Measurements from ENCODE around the gene A3GALT2.

The A3GALT2 gene

DNA sequence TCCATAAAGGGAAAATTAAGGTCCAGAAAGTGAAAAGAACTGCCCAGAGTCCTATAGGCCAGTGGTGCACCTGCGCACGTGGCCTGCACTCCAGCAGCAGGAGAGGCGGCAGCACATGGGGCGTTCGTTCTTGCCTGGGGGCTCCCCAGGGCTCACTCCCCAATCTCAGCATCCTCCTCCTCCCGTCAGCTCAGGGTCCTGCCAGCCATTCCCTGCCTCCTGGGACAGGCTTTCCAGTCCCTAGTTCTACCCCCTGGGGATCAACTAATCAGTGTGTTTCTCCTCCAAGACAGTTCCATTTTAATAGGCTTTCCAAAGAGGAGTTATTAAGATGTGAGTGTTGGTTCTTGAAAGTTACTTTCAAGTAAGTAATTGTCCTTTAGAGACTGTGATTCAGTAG is 1.2 kb upstream of the A3GALT2 start:
- CTCF ChIA-PET = interaction anchor here (2.5 kb wide), 1 partner anchor 26 kb away, joined by 9 read pairs; no protein-coding TSS in a partner anchor
- TF ChIP-seq, protein P1, sequence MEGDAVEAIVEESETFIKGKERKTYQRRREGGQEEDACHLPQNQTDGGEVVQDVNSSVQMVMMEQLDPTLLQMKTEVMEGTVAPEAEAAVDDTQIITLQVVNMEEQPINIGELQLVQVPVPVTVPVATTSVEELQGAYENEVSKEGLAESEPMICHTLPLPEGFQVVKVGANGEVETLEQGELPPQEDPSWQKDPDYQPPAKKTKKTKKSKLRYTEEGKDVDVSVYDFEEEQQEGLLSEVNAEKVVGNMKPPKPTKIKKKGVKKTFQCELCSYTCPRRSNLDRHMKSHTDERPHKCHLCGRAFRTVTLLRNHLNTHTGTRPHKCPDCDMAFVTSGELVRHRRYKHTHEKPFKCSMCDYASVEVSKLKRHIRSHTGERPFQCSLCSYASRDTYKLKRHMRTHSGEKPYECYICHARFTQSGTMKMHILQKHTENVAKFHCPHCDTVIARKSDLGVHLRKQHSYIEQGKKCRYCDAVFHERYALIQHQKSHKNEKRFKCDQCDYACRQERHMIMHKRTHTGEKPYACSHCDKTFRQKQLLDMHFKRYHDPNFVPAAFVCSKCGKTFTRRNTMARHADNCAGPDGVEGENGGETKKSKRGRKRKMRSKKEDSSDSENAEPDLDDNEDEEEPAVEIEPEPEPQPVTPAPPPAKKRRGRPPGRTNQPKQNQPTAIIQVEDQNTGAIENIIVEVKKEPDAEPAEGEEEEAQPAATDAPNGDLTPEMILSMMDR (IDR thresholded peaks at IDR 0.05; ENCODE audit: control extremely low read depth, extremely low read depth, low read depth, missing control alignments) = no peak
- POLR2A ChIA-PET = no interaction called here
- no peak for DNase-seq (ENCODE audit: extremely low spot score)

DNA sequence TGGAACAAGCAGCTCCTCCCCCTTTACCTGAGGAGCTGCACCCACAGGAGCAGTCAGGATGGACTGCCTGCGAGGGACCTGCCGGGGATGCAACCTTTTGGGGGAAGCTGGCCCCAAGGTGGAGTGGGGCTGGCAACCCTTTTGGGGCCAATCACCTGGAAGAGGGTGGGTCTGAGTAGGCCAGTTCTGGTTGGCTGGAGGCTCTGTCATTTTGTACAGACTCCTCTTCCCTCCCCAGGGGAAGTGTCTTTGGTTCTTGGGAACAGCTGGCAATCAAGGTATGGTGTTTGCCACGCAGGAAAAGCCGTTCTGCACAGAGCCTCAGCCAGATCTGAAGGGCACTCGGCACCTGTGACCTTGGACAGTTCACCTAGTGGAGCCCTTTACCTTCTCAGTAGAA is 280 bp upstream of the A3GALT2 start:
- ChIA-PET CTCF (interaction anchor here (1.5 to 2.5 kb wide), 2 partner anchors 10 to 26 kb away, joined by 3 to 9 read pairs; no protein-coding TSS in a partner anchor), POLR2A (no interaction called here)
- TF ChIP-seq, protein P1 (IDR thresholded peaks at IDR 0.05; ENCODE audit: control extremely low read depth, extremely low read depth, low read depth, missing control alignments) = no peak
- no peak for DNase-seq (ENCODE audit: extremely low spot score)

DNA sequence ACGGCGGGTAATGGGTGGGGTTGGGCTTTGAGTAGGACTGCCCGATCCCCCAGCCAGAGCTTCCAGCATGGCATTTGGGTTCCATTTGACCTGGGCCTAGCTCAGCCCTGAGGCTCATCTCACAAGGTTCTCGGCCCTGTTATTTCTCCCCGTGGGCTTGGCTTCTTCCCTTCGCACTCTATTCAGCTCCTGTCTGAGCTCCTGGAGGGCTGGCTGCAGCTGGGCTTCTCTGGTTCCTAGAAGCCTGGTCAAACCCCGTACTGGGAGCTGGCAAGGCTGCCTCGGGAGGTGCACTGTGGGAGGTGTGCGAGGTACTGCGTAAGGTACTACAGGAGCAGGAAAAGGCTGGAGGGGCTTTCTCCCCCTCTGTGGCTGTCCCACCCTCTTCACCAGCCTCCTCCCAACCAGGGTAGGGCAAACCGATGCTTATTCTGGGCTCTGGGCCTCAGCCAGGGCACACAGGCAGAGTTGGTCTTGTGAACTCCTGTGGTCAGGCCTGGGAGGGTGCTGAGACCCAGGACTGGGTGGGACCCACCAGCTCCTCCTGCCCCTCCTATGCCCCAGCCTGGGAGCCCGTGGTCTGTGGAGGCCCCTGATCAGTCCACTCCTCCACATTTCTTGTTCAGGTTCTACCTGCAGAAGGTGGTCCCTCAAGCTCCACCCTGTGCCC is 814 bp downstream of the A3GALT2 start:
- ChIA-PET CTCF (interaction anchor here (1.5 to 2.5 kb wide), 2 partner anchors 11 to 24 kb away, joined by 3 to 9 read pairs; no protein-coding TSS in a partner anchor), POLR2A (no interaction called here)
- TF ChIP-seq, protein P1 (IDR thresholded peaks at IDR 0.05; ENCODE audit: control extremely low read depth, extremely low read depth, low read depth, missing control alignments) = no peak

DNA sequence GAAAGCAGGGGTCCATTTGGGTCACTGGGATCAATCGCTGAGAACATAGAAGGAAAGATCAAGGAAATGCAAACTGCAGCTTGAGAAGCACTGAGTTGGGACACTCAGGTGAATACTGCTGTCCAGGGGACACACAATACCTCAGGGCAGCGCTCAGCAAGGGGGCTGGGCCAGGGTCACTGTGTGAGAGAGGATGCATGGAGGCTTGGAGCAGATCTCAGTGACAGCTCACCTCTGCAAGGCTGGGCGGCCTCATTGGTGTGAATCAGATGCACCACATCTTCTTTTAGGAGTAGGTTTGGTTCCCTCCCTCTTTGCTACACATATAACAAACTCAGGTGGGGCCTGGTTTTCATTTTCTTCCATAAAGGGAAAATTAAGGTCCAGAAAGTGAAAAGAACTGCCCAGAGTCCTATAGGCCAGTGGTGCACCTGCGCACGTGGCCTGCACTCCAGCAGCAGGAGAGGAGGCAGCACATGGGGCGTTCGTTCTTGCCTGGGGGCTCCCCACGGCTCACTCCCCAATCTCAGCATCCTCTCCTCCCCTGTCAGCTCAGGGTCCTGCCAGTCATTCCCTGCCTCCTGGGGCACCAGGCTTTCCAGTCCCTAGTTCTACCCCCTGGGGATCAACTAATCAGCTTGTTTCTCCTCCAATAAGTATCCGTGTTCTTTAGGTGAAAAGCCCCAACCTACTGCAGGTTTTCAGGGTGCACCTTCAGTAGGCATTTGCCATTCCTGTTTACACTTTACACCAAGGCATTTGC is 1.5 kb downstream of the A3GALT2 start:
- CTCF ChIA-PET = interaction anchor here (1.5 kb wide), 1 partner anchor 12 kb away, joined by 3 read pairs; no protein-coding TSS in a partner anchor

More for the DNA sequence above, 814 bp downstream of the A3GALT2 start:
- DNase-seq (ENCODE audit: extremely low spot score) = no peak

DNA sequence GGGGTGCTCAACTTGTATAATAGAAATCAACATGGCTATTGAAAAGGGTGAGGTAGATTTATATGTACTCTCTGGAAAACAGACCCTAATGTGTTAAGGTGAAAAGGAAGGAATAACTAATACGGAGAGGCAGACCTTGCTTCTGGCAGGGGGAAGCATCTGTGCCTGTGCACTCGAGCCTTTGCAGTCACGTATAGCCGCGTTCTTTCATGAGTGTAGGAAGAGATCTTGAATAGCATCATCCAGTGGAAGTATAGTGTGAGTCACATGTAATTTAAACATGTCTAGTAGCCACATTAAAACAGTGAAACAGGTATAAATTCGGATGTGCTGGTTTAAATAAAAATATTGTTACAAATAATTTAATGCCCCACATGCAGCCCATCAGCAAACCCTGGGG is 3.0 kb downstream of the A3GALT2 start:
- TF ChIP-seq, protein P1 (IDR thresholded peaks at IDR 0.05; ENCODE audit: control extremely low read depth, extremely low read depth, low read depth, missing control alignments) = no peak
- CTCF ChIA-PET = no interaction called here
- POLR2A ChIA-PET = no interaction called here
- no peak for DNase-seq (ENCODE audit: extremely low spot score)

More for the DNA sequence above, 1.5 kb downstream of the A3GALT2 start:
- POLR2A ChIA-PET = no interaction called here
- DNase-seq (ENCODE audit: extremely low spot score) = no peak
- TF ChIP-seq, protein P1 (IDR thresholded peaks at IDR 0.05; ENCODE audit: control extremely low read depth, extremely low read depth, low read depth, missing control alignments) = no peak

DNA sequence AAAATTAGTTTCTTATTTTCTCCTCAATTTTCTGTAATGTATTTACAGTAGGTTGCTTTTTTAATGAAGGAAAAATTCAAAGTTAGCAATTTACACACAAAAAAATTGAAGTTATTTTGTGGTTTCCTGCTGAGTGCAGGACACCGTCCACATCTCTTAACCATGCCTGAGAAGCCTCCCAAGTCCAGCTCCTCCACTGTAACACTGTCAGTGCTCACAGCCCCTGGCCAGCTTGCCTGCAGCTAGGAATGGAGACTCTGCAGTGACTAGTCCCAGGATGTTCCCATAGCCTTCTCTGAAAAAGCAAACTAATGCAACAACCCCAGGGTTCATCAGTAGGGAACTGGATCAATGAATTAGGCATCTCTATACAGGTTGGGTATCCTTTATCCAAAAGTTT is 3.5 kb downstream of the A3GALT2 start:
- no peak for DNase-seq (ENCODE audit: extremely low spot score)
- ChIA-PET POLR2A (no interaction called here), CTCF (no interaction called here)
- TF ChIP-seq, protein P1 (IDR thresholded peaks at IDR 0.05; ENCODE audit: control extremely low read depth, extremely low read depth, low read depth, missing control alignments) = no peak
